Epithelial cell of proximal tubule (primary cell): Measurements from ENCODE around the gene HBG1. TPM values are rescaled to one million over a fixed set of nuclear protein-coding genes. Genes with fewer than 3 reads are reported as not detected.

Experiments used
- DNase-seq: peaks from one replicate; pipeline ENCODE4 v3.0.0-alpha.2; 2011; ENCODE audit warnings: low read depth
- H3K4me3 ChIP-seq: 2 replicates; pipeline ENCODE4 v1.5.1; 2011; ENCODE audit warnings: low read depth, mild to moderate bottlenecking, low read length
- CTCF ChIP-seq: conservative IDR thresholded peaks from 2 replicates; pipeline ENCODE4 v1.5.1; 2012; ENCODE audit warnings: low read depth, mild to moderate bottlenecking, low read length
- total RNA-seq: library from RNA; depleted of rRNA; stranded (reverse); fragments of >200 nt; gene quantifications from 2 replicates; pipeline ENCODE4 v1.2.3, GENCODE V29; 2015

Gene HBG1
- total RNA-seq, 1 donor from 2014 or later = not detected

GRCh38 chr11:5242933-5243815 lies 6.5 kb downstream of the HBG1 start:
- H3K4me3 ChIP-seq = no peak overlapping the region
- no peak for TF ChIP-seq CTCF
- DNase-seq = no peak

GRCh38 chr11:5242208-5242607 lies 7.4 kb downstream of the HBG1 start:
- no peak overlapping the region for H3K4me3 ChIP-seq
- no peak for DNase-seq
- TF ChIP-seq CTCF = no peak

- TF ChIP-seq CTCF = no peak
- no peak overlapping the region for H3K4me3 ChIP-seq
- no peak for DNase-seq
Measured at GRCh38 chr11:5241458-5241857, 8.2 kb downstream of the HBG1 start.

GRCh38 chr11:5240458-5240857 lies 9.2 kb downstream of the HBG1 start:
- DNase-seq = no peak
- TF ChIP-seq CTCF = no peak
- no peak overlapping the region for H3K4me3 ChIP-seq

GRCh38 chr11:5240056-5240455 lies 9.6 kb downstream of the HBG1 start:
- TF ChIP-seq CTCF = no peak
- H3K4me3 ChIP-seq = no peak overlapping the region
- no peak for DNase-seq

- no peak overlapping the region for H3K4me3 ChIP-seq
- no peak for DNase-seq
- no peak for TF ChIP-seq CTCF
Measured at GRCh38 chr11:5239046-5239445, 10.6 kb downstream of the HBG1 start.

GRCh38 chr11:5238486-5238885 lies 11.2 kb downstream of the HBG1 start:
- no peak overlapping the region for H3K4me3 ChIP-seq
- DNase-seq = no peak
- TF ChIP-seq CTCF = no peak
